Activated naive CD4-positive, alpha-beta T cell treated with anti-CD3 and anti-CD28 coated beads, Interleukin-2, amount 50 U/mL, for 24 hours (primary cell): Measurements from ENCODE around the gene MYH3.
A peak's percentile ranks its signal among the peaks of the same experiment; 100 is the strongest.

Experiments
- H3K27ac Mint-ChIP-seq: one replicate; pipeline ENCODE4 v1.8.0; 2021; ENCODE audit warnings: mild to moderate bottlenecking, mixed read lengths
- H3K27me3 Mint-ChIP-seq: one replicate; pipeline ENCODE4 v1.8.0; 2021; ENCODE audit warnings: mixed read lengths
- H3K36me3 Mint-ChIP-seq: one replicate; pipeline ENCODE4 v1.8.0; 2021; ENCODE audit warnings: mixed read lengths
- H3K4me1 Mint-ChIP-seq: one replicate; pipeline ENCODE4 v1.8.0; 2021; ENCODE audit warnings: mixed read lengths
- H3K4me3 Mint-ChIP-seq: one replicate; pipeline ENCODE4 v1.8.0; 2021; ENCODE audit warnings: mild to moderate bottlenecking, mixed read lengths
- H3K9me3 Mint-ChIP-seq: one replicate; pipeline ENCODE4 v1.8.0; 2021; ENCODE audit warnings: mixed read lengths

Gene MYH3

DNA sequence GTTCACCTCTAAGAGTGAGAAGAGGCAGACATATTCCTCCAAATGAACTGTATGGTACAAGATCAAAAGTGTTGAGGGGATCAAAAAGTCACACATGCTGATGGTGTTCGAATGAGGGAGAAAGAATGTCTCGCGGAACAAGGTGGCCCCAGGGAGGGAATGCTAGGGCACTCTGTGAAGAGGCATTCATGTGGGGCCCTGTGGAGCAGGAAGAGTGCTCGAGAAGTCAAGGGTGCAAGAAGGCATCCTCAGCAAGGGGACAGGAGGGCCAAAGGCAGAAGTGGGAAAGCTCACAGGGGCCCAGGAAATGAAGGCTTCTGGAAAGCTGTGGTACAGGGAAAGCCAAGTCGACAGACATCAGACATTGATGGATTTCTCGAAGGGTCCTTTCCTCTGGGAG is 6.1 kb upstream of the MYH3 start:
- no peaks in the 10 kb centered on the region for H3K27me3 Mint-ChIP-seq
- no peak overlapping the region for H3K27ac Mint-ChIP-seq
- no peaks in the 10 kb centered on the region for H3K9me3 Mint-ChIP-seq
- H3K4me1 Mint-ChIP-seq: no peaks in the 10 kb centered on the region
- peaks cover 10% of the 10 kb centered on the region for H3K36me3 Mint-ChIP-seq
- no peak overlapping the region for H3K4me3 Mint-ChIP-seq

DNA sequence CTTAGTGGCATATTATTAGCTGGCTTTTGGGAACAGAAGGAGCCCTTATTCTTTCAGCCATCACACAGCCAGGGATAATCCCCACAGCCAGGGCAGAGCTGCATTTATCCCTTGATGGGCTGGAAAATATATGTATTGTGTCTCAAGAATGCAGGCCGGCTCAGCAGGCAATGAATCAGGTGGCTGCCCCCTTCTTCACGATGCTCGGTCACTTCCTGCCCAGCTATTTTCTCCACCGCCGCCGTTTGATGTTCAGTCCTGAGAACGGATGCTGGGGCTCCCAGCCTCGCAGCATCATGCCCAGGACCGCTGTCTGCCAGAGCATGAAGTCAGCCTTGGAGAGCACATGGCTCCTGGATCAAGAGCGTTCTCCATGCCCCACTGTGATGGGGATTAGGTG is 4.3 kb upstream of the MYH3 start:
- Mint-ChIP-seq H3K27ac (no peak overlapping the region), H3K4me1 (no peaks in the 10 kb centered on the region), H3K4me3 (no peak overlapping the region), H3K27me3 (no peaks in the 10 kb centered on the region), H3K36me3 (peaks cover 10% of the 10 kb centered on the region), H3K9me3 (no peaks in the 10 kb centered on the region)

DNA sequence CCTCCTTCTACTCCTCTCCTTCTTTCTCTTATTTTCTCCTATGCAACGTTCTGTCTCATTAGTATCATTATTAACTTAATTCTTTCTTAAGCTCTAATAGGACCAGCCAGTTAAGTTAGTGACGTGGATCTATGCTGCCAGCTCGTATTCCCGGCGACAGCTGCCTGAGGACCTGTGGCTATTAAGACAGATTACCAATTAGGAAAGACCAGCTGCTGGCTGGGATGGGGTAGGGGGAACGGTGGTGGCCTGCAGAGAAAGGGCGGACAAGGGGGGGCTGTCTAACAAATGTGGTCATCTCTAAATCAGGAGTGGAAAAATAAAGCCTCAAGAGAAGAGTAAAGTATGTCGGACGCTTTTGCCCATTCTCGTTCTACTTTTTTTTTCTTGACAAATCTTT is 770 bp upstream of the MYH3 start:
- no peak overlapping the region for H3K4me3 Mint-ChIP-seq
- peaks cover 14% of the 10 kb centered on the region for H3K4me1 Mint-ChIP-seq
- H3K36me3 Mint-ChIP-seq: peaks cover 12% of the 10 kb centered on the region
- no peaks in the 10 kb centered on the region for H3K27me3 Mint-ChIP-seq
- no peak overlapping the region for H3K27ac Mint-ChIP-seq
- no peaks in the 10 kb centered on the region for H3K9me3 Mint-ChIP-seq

DNA sequence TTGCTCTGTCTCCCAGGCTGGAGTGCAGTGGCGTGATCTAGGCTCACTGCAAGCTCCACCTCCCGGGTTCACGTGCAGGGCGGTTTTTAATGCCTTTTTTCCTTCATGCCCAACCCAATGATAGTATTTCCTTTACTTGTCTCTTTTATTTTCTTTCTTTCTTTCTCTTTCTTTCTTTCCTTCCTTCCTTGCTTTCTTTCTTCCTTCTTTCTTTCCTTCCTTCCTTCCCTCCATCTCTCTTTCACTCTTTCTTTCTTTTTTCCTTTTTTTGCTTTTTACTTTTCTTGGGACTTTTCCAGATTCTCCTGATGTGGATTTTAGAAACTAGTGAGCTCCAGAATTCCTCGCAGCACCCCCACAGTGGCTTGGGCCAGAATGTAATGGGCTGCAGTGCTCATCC is 3.1 kb downstream of the MYH3 start:
- peak overlapping the region; percentile 52 for H3K4me3 Mint-ChIP-seq
- H3K9me3 Mint-ChIP-seq: no peaks in the 10 kb centered on the region
- no peak overlapping the region for H3K27ac Mint-ChIP-seq
- H3K4me1 Mint-ChIP-seq: peaks cover 22% of the 10 kb centered on the region
- no peaks in the 10 kb centered on the region for H3K27me3 Mint-ChIP-seq
- peaks cover 10% of the 10 kb centered on the region for H3K36me3 Mint-ChIP-seq

DNA sequence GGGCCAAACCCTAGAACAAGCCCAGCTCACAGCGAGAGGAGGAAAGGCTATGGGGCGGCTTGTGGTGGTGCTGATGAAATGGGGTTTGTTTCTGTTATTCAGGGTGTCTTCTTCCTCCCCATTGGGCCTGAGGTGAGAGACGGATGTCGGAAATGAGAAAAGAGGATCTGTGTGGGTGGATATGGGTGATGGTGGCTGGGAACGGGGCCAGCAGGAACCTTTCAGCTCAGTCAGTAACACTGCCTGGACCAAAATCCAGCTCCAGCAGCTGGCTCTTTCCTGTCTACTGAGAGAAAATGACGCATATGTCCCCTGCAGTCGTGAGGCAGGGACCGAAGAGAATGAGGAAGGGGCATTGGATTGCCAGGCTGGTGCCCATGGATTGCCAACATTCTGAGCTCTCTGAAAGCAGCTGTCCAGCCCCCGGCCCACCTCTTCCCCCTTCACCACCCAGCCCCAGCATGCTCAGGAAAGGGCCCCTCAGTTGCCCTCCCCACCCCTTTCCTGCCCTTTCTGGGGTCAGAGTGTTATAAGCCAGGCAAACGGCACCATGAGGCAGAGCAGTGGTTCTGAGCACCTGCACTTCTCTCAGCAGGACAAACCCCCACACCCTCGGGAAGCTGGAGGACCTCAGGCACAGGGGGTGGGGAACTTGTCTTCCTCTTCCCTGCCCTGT is 4.0 kb downstream of the MYH3 start:
- H3K4me3 Mint-ChIP-seq: peak overlapping the region; percentile 55
- H3K4me1 Mint-ChIP-seq: peaks cover 22% of the 10 kb centered on the region
- H3K27me3 Mint-ChIP-seq: no peaks in the 10 kb centered on the region
- peaks cover 10% of the 10 kb centered on the region for H3K36me3 Mint-ChIP-seq
- no peaks in the 10 kb centered on the region for H3K9me3 Mint-ChIP-seq
- H3K27ac Mint-ChIP-seq: peak overlapping the region; percentile 14

DNA sequence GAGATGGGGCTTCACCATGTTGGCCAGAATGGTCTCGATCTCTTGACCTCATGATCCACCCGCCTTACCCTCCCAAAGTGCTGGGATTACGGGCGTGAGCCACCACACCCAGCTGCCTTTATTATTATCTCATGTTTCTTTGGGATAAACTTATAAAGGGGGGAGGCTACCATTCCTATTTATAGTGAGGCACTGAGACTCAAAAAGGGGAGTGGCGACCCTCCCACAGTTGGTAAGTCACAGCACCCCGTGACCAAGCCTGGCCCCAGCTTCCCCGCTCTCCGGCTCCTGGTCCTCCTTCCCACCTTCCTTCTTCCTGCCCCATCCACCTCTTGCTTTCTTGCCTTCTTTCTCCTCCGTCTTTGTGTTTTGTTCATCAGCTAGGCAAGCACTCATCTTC is 5.2 kb downstream of the MYH3 start:
- H3K9me3 Mint-ChIP-seq: no peaks in the 10 kb centered on the region
- H3K36me3 Mint-ChIP-seq: peaks cover 9% of the 10 kb centered on the region
- no peak overlapping the region for H3K4me3 Mint-ChIP-seq
- no peak overlapping the region for H3K27ac Mint-ChIP-seq
- H3K27me3 Mint-ChIP-seq: no peaks in the 10 kb centered on the region
- H3K4me1 Mint-ChIP-seq: peaks cover 22% of the 10 kb centered on the region

DNA sequence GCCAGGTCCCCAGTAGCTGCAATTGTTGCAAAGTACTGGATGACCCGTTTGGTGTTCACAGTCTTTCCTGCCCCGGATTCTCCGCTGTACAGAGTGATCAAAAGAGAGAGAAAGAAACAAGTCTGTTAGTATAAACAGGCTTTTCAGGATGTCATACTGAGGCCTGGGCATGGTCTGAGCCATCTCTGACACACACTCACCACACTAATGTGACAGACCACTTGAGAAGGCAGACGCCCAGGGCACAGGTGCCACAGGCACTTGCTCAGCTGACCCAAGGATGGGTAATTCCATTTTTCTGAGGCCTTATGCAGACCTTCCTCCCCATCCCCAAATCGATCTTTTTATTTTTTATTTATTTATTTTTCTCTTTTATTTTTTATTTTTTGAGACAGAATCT is 7.5 kb downstream of the MYH3 start:
- Mint-ChIP-seq H3K36me3 (peaks cover 12% of the 10 kb centered on the region), H3K4me3 (no peak overlapping the region), H3K9me3 (no peaks in the 10 kb centered on the region)

DNA sequence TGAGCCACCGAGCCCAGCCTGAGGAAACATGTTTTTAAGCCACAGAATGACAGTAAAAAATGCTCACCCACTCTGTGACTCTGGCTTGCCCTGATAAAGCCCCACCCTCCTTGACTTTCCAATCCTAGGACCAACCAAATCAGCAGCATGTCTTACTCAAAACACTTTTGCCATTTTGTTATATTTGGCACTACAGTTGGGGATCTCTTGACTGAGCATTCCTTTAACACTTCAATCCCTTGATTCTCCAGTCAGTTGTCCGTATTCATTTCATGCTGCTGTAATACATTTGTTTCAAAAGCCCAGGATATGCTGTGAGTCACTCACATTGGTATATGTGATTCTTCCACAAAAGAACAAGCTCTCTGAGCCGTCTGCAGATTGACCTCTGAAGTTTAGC is 8.2 kb downstream of the MYH3 start:
- H3K27me3 Mint-ChIP-seq: no peaks in the 10 kb centered on the region

More for the DNA sequence above, 7.5 kb downstream of the MYH3 start:
- Mint-ChIP-seq H3K27me3 (no peaks in the 10 kb centered on the region), H3K27ac (no peak overlapping the region), H3K4me1 (peaks cover 22% of the 10 kb centered on the region)

DNA sequence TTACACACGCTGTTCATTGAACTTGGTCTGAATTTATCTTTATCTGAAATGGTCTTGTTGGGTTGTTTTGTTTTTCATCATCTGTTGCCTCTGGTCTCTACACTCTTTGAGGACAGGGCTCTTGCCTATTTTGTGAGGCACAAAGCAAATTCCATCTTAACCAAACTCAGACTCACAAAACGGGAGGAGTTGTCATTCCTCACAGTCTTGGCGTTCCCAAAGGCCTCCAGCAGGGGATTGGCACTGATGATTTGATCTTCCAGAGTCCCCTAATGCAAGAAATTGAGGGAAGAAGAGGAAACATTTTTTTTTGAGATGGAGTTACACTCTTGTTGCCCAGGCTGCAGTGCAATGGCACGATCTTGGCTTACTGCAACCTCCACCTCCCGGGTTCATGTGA is 8.7 kb downstream of the MYH3 start:
- no peaks in the 10 kb centered on the region for H3K27me3 Mint-ChIP-seq
- H3K27ac Mint-ChIP-seq: no peak overlapping the region
- peaks cover 11% of the 10 kb centered on the region for H3K36me3 Mint-ChIP-seq

More for the DNA sequence above, 8.2 kb downstream of the MYH3 start:
- H3K36me3 Mint-ChIP-seq: peaks cover 14% of the 10 kb centered on the region
- no peak overlapping the region for H3K27ac Mint-ChIP-seq
- H3K9me3 Mint-ChIP-seq: no peaks in the 10 kb centered on the region
- peaks cover 18% of the 10 kb centered on the region for H3K4me1 Mint-ChIP-seq
- H3K4me3 Mint-ChIP-seq: no peak overlapping the region

DNA sequence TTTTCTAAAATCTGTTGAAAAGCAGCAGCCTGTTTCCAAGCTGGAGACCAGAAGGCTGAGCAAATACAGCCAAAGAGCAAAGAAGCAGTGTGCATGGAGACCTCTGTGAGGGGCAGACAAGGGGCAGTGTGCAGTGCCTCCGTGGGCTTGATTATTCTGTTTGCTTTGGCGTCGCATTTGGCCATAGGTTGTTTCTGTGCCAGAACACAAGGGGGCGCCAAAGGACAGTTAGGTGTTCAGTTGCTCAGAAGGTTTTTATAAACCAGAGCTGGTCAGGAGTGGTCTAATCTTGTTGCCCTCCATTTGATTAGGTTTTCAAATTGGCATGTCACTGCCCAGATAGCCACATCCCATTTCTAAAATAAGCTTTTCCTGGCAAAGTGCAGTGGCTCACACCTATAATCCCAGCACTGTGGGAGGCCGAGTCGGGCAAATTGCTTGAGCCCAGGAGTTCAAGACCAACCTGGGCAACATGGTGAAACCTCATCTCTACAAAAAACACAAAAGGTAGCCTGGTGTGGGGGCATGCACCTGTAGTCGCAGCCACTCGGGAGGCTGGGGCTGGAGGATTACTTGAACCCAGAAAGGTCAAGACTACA is 10.6 kb downstream of the MYH3 start:
- Mint-ChIP-seq H3K27ac (no peak overlapping the region), H3K9me3 (no peaks in the 10 kb centered on the region), H3K27me3 (no peaks in the 10 kb centered on the region), H3K4me1 (no peaks in the 10 kb centered on the region), H3K4me3 (no peak overlapping the region), H3K36me3 (peaks cover 18% of the 10 kb centered on the region)

More for the DNA sequence above, 8.7 kb downstream of the MYH3 start:
- Mint-ChIP-seq H3K4me1 (peaks cover 13% of the 10 kb centered on the region), H3K4me3 (no peak overlapping the region), H3K9me3 (no peaks in the 10 kb centered on the region)

DNA sequence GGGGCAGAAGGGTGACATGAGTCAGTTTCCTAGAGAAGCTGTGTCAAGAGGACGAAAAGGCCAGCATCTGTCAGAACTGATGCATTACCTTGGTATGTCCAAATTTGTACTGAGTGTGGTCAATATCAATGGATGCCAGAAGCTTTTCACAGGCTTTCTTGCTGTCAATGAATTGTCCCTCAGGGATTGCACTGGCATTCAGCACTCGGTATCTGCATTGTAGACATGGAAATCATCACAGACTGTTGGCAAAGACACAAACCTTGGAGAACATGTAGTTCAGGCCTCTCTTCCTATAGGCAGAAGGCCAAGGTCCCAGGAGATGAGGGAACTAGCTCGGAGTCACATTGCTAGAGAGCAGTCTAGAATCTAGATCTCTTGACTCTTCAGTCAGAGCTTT is 16.6 kb downstream of the MYH3 start:
- Mint-ChIP-seq H3K27me3 (no peaks in the 10 kb centered on the region), H3K4me3 (no peak overlapping the region), H3K36me3 (peaks cover 30% of the 10 kb centered on the region), H3K4me1 (no peaks in the 10 kb centered on the region), H3K27ac (no peak overlapping the region), H3K9me3 (no peaks in the 10 kb centered on the region)

DNA sequence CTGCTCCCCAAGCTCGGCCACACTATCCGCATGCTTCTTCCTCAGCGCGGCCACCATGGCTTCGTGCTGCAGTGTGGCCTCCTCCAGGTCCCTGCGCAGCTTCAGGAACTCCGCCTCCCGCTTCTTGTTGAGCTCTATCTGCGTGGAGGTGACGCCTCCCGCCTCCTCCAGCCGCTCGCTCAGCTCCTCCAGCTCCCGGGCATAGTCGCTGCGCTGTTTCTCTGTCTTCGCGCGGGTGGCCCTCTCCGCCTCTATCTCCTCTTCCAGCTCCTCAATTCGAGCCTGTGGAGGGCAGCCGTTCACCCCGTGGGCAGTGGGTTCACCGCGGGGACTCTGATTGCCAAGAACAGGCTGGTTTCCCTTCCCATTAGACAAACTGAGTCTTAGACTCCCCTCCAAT is 19.0 kb downstream of the MYH3 start:
- Mint-ChIP-seq H3K4me3 (no peak overlapping the region), H3K27me3 (no peaks in the 10 kb centered on the region), H3K27ac (no peak overlapping the region), H3K9me3 (no peaks in the 10 kb centered on the region), H3K36me3 (peaks cover 30% of the 10 kb centered on the region), H3K4me1 (no peaks in the 10 kb centered on the region)

DNA sequence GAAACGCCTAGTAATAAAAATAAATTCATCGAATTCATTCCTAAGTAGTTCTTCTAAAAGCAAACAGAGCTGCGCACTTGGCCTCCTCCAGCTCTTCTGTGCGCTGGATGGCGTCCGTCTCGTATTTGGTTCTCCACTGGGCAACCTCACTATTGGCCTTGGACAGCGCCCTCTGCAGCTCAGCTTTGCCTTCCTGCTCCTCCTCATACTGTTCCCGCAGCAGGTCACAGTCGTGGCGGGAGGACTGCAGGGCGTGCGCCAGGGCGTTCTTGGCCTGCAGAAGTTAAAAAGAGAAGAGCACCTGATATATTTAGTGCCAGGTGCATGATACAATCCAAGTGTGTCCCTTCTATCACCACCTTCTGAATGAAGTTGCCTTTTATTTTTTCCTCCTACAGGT is 21.8 kb downstream of the MYH3 start:
- Mint-ChIP-seq H3K4me3 (no peak overlapping the region), H3K27ac (peak overlapping the region; percentile 41), H3K9me3 (no peaks in the 10 kb centered on the region), H3K4me1 (no peaks in the 10 kb centered on the region), H3K27me3 (no peaks in the 10 kb centered on the region), H3K36me3 (peaks cover 28% of the 10 kb centered on the region)

DNA sequence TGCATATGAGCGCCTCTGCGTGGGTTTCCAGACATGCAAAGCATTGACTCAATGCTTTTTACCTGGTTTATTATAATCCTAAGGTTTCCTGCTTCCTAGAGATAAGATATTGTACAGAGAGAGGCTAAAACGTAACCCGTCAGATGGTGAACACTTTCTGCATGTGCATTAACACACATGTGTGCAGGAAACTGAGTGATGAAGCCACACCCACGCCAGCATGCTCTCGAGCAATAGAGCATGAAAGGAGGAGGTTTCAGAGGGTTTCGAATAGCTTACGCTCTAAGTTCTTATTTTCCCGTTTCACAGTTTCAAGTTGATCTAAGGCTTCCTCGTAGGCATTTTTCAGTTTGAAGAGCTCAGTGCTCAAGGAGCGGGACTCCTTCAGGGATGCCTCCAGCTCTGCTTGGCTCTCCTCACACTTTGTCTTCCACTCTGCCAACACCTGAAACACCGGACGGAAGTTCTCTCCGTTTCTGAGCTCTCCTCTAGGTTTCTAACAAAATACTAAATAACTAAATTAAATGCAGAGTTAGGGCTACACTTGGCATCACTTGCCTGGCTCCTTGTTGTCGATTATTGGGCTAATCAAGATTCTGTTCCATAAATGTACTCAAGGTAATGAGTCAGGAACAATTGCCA is 23.2 kb downstream of the MYH3 start:
- H3K36me3 Mint-ChIP-seq: peaks cover 28% of the 10 kb centered on the region
- no peak overlapping the region for H3K27ac Mint-ChIP-seq
- no peaks in the 10 kb centered on the region for H3K9me3 Mint-ChIP-seq
- no peaks in the 10 kb centered on the region for H3K27me3 Mint-ChIP-seq
- no peak overlapping the region for H3K4me3 Mint-ChIP-seq
- H3K4me1 Mint-ChIP-seq: no peaks in the 10 kb centered on the region

DNA sequence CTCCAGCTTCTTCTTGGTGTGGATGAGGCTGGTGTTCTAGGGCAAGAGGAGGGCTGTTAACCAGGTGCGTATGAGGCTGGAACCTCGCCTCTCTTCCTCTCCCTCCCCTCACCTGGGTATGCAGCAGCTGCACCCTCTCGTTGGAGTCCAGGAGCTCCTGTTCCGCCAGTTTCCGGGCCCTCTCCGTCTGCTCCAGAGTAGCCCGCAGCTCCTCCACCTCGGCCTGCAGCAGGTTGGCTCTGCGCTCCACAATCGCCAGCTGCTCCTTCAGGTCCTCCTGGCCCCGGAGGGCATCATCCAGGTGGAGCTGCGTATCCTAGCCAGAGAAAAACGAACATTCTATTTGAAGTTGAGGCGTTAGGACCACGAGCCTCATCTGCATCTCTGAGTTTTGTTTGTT is 25.4 kb downstream of the MYH3 start:
- H3K36me3 Mint-ChIP-seq: peaks cover 24% of the 10 kb centered on the region

DNA sequence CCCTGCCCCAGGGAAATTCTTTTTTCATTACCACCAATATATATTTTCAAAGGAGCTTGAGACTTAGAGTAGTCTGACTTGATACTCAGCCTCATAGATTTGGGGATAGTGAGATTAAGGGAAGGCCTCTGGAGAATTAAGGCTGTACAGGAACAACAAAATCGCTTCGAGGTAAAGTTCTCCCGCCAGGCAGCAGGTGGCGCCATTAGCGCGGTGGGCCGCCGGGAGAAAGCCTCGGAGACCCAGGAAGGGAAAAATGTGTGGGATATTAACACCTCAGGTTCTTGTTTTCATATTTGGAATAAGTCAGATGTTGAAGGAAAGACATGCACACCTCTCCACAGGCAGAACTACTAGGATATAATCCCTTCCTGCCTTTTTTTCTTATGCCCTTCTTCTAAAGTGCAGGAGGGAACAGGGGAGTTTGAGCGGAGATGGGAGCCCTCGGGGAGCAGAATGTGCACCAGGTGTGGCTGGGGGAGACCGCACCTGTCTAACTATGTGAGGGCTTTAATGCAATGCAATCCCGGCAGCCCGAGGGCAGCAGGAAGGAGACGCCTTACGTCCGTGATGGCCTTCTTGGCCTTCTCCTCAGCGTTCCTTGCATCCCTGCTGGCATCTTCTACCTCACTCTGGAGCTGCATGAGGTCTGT is 25.9 kb downstream of the MYH3 start:
- no peaks in the 10 kb centered on the region for H3K4me1 Mint-ChIP-seq
- H3K36me3 Mint-ChIP-seq: peaks cover 24% of the 10 kb centered on the region

More for the DNA sequence above, 25.4 kb downstream of the MYH3 start:
- Mint-ChIP-seq H3K9me3 (no peaks in the 10 kb centered on the region), H3K4me1 (no peaks in the 10 kb centered on the region), H3K4me3 (no peak overlapping the region), H3K27ac (no peak overlapping the region), H3K27me3 (no peaks in the 10 kb centered on the region)

More for the DNA sequence above, 25.9 kb downstream of the MYH3 start:
- no peak overlapping the region for H3K4me3 Mint-ChIP-seq
- no peaks in the 10 kb centered on the region for H3K27me3 Mint-ChIP-seq
- no peaks in the 10 kb centered on the region for H3K9me3 Mint-ChIP-seq
- H3K27ac Mint-ChIP-seq: no peak overlapping the region
